GM21737 (cell line): Measurements from ENCODE around the gene TPK1.
A peak's percentile ranks its signal among the peaks of the same experiment; 100 is the strongest.

Experiments used
- ATAC-seq: cut with Tn5 transposase; IDR thresholded peaks from one replicate; pipeline ENCODE4 v1.9.1; 2021; ENCODE audit warnings: mild to moderate bottlenecking, moderate library complexity; ENCODE audit not compliant: unreplicated experiment

The TPK1 gene

GRCh38 chr7:144546782-144547181 is 289.1 kb downstream of the TPK1 start:
- ATAC-seq, result no peak

- no peak for ATAC-seq
Measured at GRCh38 chr7:144545330-144545729, 290.5 kb downstream of the TPK1 start.

- no peak for ATAC-seq
Measured at GRCh38 chr7:144534655-144535395, 301.0 kb downstream of the TPK1 start.

GRCh38 chr7:144534196-144534595 is 301.7 kb downstream of the TPK1 start:
- ATAC-seq, result no peak

- no peak for ATAC-seq
Measured at GRCh38 chr7:144531181-144531580, 304.7 kb downstream of the TPK1 start.

- ATAC-seq, result peak; percentile 99
Measured at GRCh38 chr7:144529269-144529926, 306.5 kb downstream of the TPK1 start.

- ATAC-seq, result no peak
Measured at GRCh38 chr7:144528536-144529045, 307.3 kb downstream of the TPK1 start.

- ATAC-seq, result no peak
Measured at GRCh38 chr7:144527051-144527471, 308.8 kb downstream of the TPK1 start.

GRCh38 chr7:144525956-144526355 is 309.9 kb downstream of the TPK1 start:
- no peak for ATAC-seq

- no peak for ATAC-seq
Measured at GRCh38 chr7:144524271-144524670, 311.6 kb downstream of the TPK1 start.

- no peak for ATAC-seq
Measured at GRCh38 chr7:144523621-144524020, 312.2 kb downstream of the TPK1 start.

- ATAC-seq, result no peak
Measured at GRCh38 chr7:144519925-144520324, 315.9 kb downstream of the TPK1 start.

GRCh38 chr7:144518360-144518759 is 317.5 kb downstream of the TPK1 start:
- ATAC-seq, result no peak

GRCh38 chr7:144517749-144518148 is 318.1 kb downstream of the TPK1 start:
- ATAC-seq, result no peak

- ATAC-seq, result no peak
Measured at GRCh38 chr7:144516729-144517525, 318.9 kb downstream of the TPK1 start.

- no peak for ATAC-seq
Measured at GRCh38 chr7:144513334-144513733, 322.5 kb downstream of the TPK1 start.

GRCh38 chr7:144510621-144511020 is 325.2 kb downstream of the TPK1 start:
- no peak for ATAC-seq

- ATAC-seq, result no peak
Measured at GRCh38 chr7:144508702-144509101, 327.2 kb downstream of the TPK1 start.

- ATAC-seq, result no peak
Measured at GRCh38 chr7:144503215-144503614, 332.6 kb downstream of the TPK1 start.

- no peak for ATAC-seq
Measured at GRCh38 chr7:144500225-144500624, 335.6 kb downstream of the TPK1 start.

- no peak for ATAC-seq
Measured at GRCh38 chr7:144497282-144497681, 338.6 kb downstream of the TPK1 start.
